ENCODE measurements around the gene LTBP1. TPM values are rescaled to one million over a fixed set of nuclear protein-coding genes. Genes with fewer than 3 reads are reported as not detected.

The LTBP1 gene
- total RNA-seq, 1 donor from 2014 or later, result 3.9 TPM

GRCh38 chr2:33258387-33258786 lies 311.6 kb downstream of the LTBP1 start:
- DNase-seq, result no peak
- H3K27me3 Mint-ChIP-seq (ENCODE audit: unreplicated experiment), result no peaks in the 10 kb centered on the region
- H3K9me3 Mint-ChIP-seq (ENCODE audit: unreplicated experiment), result no peaks in the 10 kb centered on the region
- no peak overlapping the region for H3K4me3 Mint-ChIP-seq (ENCODE audit: unreplicated experiment)
- peaks cover 7% of the 10 kb centered on the region for H3K4me1 Mint-ChIP-seq (ENCODE audit: low read depth, unreplicated experiment)
- no peak for TF ChIP-seq CTCF (IDR thresholded peaks at IDR 0.05; ENCODE audit: partially characterized antibody, unreplicated experiment)
- H3K27ac Mint-ChIP-seq (ENCODE audit: unreplicated experiment), result no peak overlapping the region
- H3K36me3 Mint-ChIP-seq (ENCODE audit: unreplicated experiment), result no peaks in the 10 kb centered on the region

GRCh38 chr2:33262097-33262496 lies 315.3 kb downstream of the LTBP1 start:
- Mint-ChIP-seq H3K27me3 (ENCODE audit: unreplicated experiment) (no peaks in the 10 kb centered on the region), H3K9me3 (ENCODE audit: unreplicated experiment) (peaks cover 1% of the 10 kb centered on the region), H3K4me3 (ENCODE audit: unreplicated experiment) (no peak overlapping the region), H3K27ac (ENCODE audit: unreplicated experiment) (no peak overlapping the region), H3K4me1 (ENCODE audit: low read depth, unreplicated experiment) (peaks cover 7% of the 10 kb centered on the region), H3K36me3 (ENCODE audit: unreplicated experiment) (no peaks in the 10 kb centered on the region)
- TF ChIP-seq CTCF (IDR thresholded peaks at IDR 0.05; ENCODE audit: partially characterized antibody, unreplicated experiment), result no peak
- no peak for DNase-seq

- peaks cover 4% of the 10 kb centered on the region for H3K36me3 Mint-ChIP-seq (ENCODE audit: unreplicated experiment)
- H3K27me3 Mint-ChIP-seq (ENCODE audit: unreplicated experiment), result no peaks in the 10 kb centered on the region
- H3K9me3 Mint-ChIP-seq (ENCODE audit: unreplicated experiment), result peaks cover 3% of the 10 kb centered on the region
- no peak overlapping the region for H3K27ac Mint-ChIP-seq (ENCODE audit: unreplicated experiment)
- peaks cover 1% of the 10 kb centered on the region for H3K4me1 Mint-ChIP-seq (ENCODE audit: low read depth, unreplicated experiment)
- no peak for TF ChIP-seq CTCF (IDR thresholded peaks at IDR 0.05; ENCODE audit: partially characterized antibody, unreplicated experiment)
- DNase-seq, result no peak
- H3K4me3 Mint-ChIP-seq (ENCODE audit: unreplicated experiment), result no peak overlapping the region
These were observed 318.0 kb downstream of the LTBP1 start for GRCh38 chr2:33264766-33265165.

GRCh38 chr2:33265584-33266338 lies 319.0 kb downstream of the LTBP1 start:
- H3K4me3 Mint-ChIP-seq (ENCODE audit: unreplicated experiment), result no peak overlapping the region
- no peak overlapping the region for H3K27ac Mint-ChIP-seq (ENCODE audit: unreplicated experiment)
- TF ChIP-seq CTCF (IDR thresholded peaks at IDR 0.05; ENCODE audit: partially characterized antibody, unreplicated experiment), result no peak
- no peaks in the 10 kb centered on the region for H3K4me1 Mint-ChIP-seq (ENCODE audit: low read depth, unreplicated experiment)
- no peaks in the 10 kb centered on the region for H3K27me3 Mint-ChIP-seq (ENCODE audit: unreplicated experiment)
- H3K9me3 Mint-ChIP-seq (ENCODE audit: unreplicated experiment), result peaks cover 3% of the 10 kb centered on the region
- DNase-seq, result no peak
- peaks cover 4% of the 10 kb centered on the region for H3K36me3 Mint-ChIP-seq (ENCODE audit: unreplicated experiment)

- H3K4me3 Mint-ChIP-seq (ENCODE audit: unreplicated experiment), result no peak overlapping the region
- no peaks in the 10 kb centered on the region for H3K4me1 Mint-ChIP-seq (ENCODE audit: low read depth, unreplicated experiment)
- DNase-seq, result no peak
These were observed 319.7 kb downstream of the LTBP1 start for GRCh38 chr2:33266467-33266866.

More at GRCh38 chr2:33266467-33266866, 319.7 kb downstream of the LTBP1 start:
- TF ChIP-seq CTCF (IDR thresholded peaks at IDR 0.05; ENCODE audit: partially characterized antibody, unreplicated experiment), result no peak
- Mint-ChIP-seq H3K9me3 (ENCODE audit: unreplicated experiment) (peaks cover 3% of the 10 kb centered on the region), H3K27me3 (ENCODE audit: unreplicated experiment) (no peaks in the 10 kb centered on the region), H3K36me3 (ENCODE audit: unreplicated experiment) (peaks cover 4% of the 10 kb centered on the region), H3K27ac (ENCODE audit: unreplicated experiment) (no peak overlapping the region)

Data from glutamatergic neuron (in vitro differentiated cells).